ENCODE data around the gene INHBC.

- no peak for TF ChIP-seq POLR2A (IDR thresholded peaks at IDR 0.05)
- no peak for TF ChIP-seq CTCF (IDR thresholded peaks at IDR 0.05)
These were observed 52.5 kb downstream of the INHBC start for GRCh38 chr12:57487055-57487596.

All from stomach (tissue), 4 donors.